HepG2 (cell line): ENCODE results near the gene DNAJC30. TPM values are rescaled to one million over a fixed set of nuclear protein-coding genes. Genes with fewer than 3 reads are reported as not detected.

Experiments used
- ATAC-seq: fragments of 200-7000 bp; cut with Tn5 transposase; 3 replicates; pipeline ENCODE4 v1.9.1; 2020; ENCODE audit warnings: mild to moderate bottlenecking, moderate library complexity
- BruUV-seq: library from RNA; stranded (reverse); fragments of 400-500 nt; replicated peaks from 2 replicates; lab custom pipeline; 2021; lab: Mats Ljungman, UMichigan
- CTCF ChIA-PET: fragments of 300-600 bp; formaldehyde crosslinking; extraction: SDS; loops from one replicate; lab custom pipeline; 2021; ENCODE audit warnings: low total read pairs, inconsistent platforms, low intra/inter-chr PET ratio; lab: Yijun Ruan, JAX
- POLR2A ChIA-PET: fragments of 350-600 bp; sonication (Branson Sonifier 250); formaldehyde crosslinking; loops from one replicate; lab custom pipeline; 2020; ENCODE audit warnings: antibody characterized with exemption, inconsistent platforms; lab: Yijun Ruan, JAX
- DNase-seq: peaks from one replicate; pipeline ENCODE4 v3.0.0-alpha.2; 2015; ENCODE audit warnings: low spot score
- FAIRE-seq: peaks from 3 replicates; lab custom pipeline; 2011; peaks lifted over from hg19 to GRCh38; lab: Jason Lieb, UNC
- H2AFZ ChIP-seq: one replicate; pipeline ENCODE4 v1.6.1; 2011; ENCODE audit warnings: low read length, inconsistent platforms
- H3K27ac ChIP-seq: fragments of 300-600 bp; 3 replicates; pipeline ENCODE4 v1.8.0; 2011; ENCODE audit warnings: mixed run types, mild to moderate bottlenecking, mixed read lengths, low read length, inconsistent platforms; ENCODE audit not compliant: insufficient read depth; ENCODE audit errors: extremely low read length
- H3K27me3 ChIP-seq, 2 experiments: fragments of 200-600 bp in 1 of 2; 2 replicates in 1 of 2; 3 replicates in 1 of 2; pipeline versions ENCODE4 v1.6.0 to v1.8.0; 2011; ENCODE audit warnings: low read length in 2 of 2, mild to moderate bottlenecking in 2 of 2, moderate library complexity in 2 of 2, inconsistent platforms in 1 of 2; ENCODE audit not compliant: insufficient read depth in 2 of 2, control insufficient read depth in 1 of 2
- H3K36me3 ChIP-seq, 2 experiments: fragments of 200-600 bp in 1 of 2; replicated peaks in 1 of 2; 2 replicates in 1 of 2; 3 replicates in 1 of 2; pipeline versions ENCODE4 v1.5.1 to v1.8.0; 2011; ENCODE audit warnings: low read length in 2 of 2, inconsistent platforms in 1 of 2; ENCODE audit not compliant: insufficient read depth in 2 of 2, control insufficient read depth in 1 of 2
- H3K4me1 ChIP-seq: 2 replicates; pipeline ENCODE4 v1.5.1; 2012; ENCODE audit warnings: low read length, inconsistent platforms; ENCODE audit not compliant: insufficient read depth
- H3K4me2 ChIP-seq: 2 replicates; pipeline ENCODE4 v1.6.0; 2011; ENCODE audit warnings: low read depth, low read length, inconsistent platforms
- H3K4me3 ChIP-seq, 3 experiments: fragments of 200-600 bp in 1 of 3; sonication (generic), shearing (Covaris generic) in 1 of 3; replicated peaks in 1 of 3; 2 replicates each; pipeline ENCODE4 v1.5.1; 2011 to 2016; ENCODE audit warnings: low read length in 3 of 3, inconsistent platforms in 2 of 3, low read depth in 2 of 3, mild to moderate bottlenecking in 2 of 3, control low read depth in 1 of 3, mixed read lengths in 1 of 3; ENCODE audit not compliant: insufficient read depth in 1 of 3
- H3K79me2 ChIP-seq: one replicate; pipeline ENCODE4 v1.6.1; 2011; ENCODE audit warnings: low read length, inconsistent platforms; ENCODE audit not compliant: insufficient read depth
- H3K9ac ChIP-seq: 2 replicates; pipeline ENCODE4 v1.6.0; 2011; ENCODE audit warnings: mild to moderate bottlenecking, low read depth, low read length, inconsistent platforms; ENCODE audit not compliant: insufficient read depth
- H3K9me3 ChIP-seq: 2 replicates; pipeline ENCODE4 v1.5.1; 2012; ENCODE audit warnings: mild to moderate bottlenecking, low read length
- H4K20me1 ChIP-seq: 2 replicates; pipeline ENCODE4 v1.6.0; 2011; ENCODE audit warnings: inconsistent platforms, mild to moderate bottlenecking, low read length, moderate library complexity; ENCODE audit not compliant: insufficient read depth
- ARHGAP35 ChIP-seq: sonication (generic); formaldehyde crosslinking; IDR thresholded peaks from 2 replicates; pipeline ENCODE4 v1.9.0; 2022; ENCODE audit warnings: mild to moderate bottlenecking, inconsistent platforms, moderate library complexity, missing genetic modification reagents, borderline replicate concordance
- BHLHE40 ChIP-seq: IDR thresholded peaks from 2 replicates; pipeline ENCODE4 v1.6.1; 2011; ENCODE audit warnings: low read length, improper control_type of control experiment
- DRAP1 ChIP-seq: IDR thresholded peaks from 2 replicates; pipeline ENCODE4 v1.6.1; 2016; ENCODE audit warnings: missing genetic modification reagents, missing compliant biosample characterization
- FOXA1 ChIP-seq, 2 experiments: fragments of 450-650 bp in 1 of 2; sonication (generic) in 1 of 2; formaldehyde crosslinking in 1 of 2; IDR thresholded peaks; 2 replicates each; pipeline versions ENCODE4 v1.4.0 to v1.6.1; 2016 to 2020; ENCODE audit warnings: missing genetic modification reagents in 1 of 2
- MAZ ChIP-seq, 2 experiments: sonication (generic) in 1 of 2; formaldehyde crosslinking in 1 of 2; IDR thresholded peaks; 2 replicates each; pipeline versions ENCODE4 v1.5.0 to v1.6.1; 2012 to 2020; ENCODE audit warnings: low read depth in 2 of 2, mild to moderate bottlenecking in 2 of 2, borderline replicate concordance in 1 of 2, improper control_type of control experiment in 1 of 2, low read length in 1 of 2, missing genetic modification reagents in 1 of 2, moderate library complexity in 1 of 2
- NFKBIZ ChIP-seq: IDR thresholded peaks from 2 replicates; pipeline ENCODE4 v1.6.1; 2018; ENCODE audit warnings: missing genetic modification reagents, missing compliant biosample characterization
- NFYC ChIP-seq: IDR thresholded peaks from 2 replicates; pipeline ENCODE4 v1.6.1; 2016; ENCODE audit warnings: missing genetic modification reagents, missing compliant biosample characterization
- PHF20 ChIP-seq: sonication (generic); formaldehyde crosslinking; IDR thresholded peaks from 2 replicates; pipeline ENCODE4 v1.5.0; 2020; ENCODE audit warnings: mild to moderate bottlenecking, missing genetic modification reagents
- RFXAP ChIP-seq: sonication (generic); formaldehyde crosslinking; IDR thresholded peaks from 2 replicates; pipeline ENCODE4 v1.4.0; 2020; ENCODE audit warnings: missing genetic modification reagents, borderline replicate concordance
- SNAI1 ChIP-seq: sonication (generic); formaldehyde crosslinking; IDR thresholded peaks from 2 replicates; pipeline ENCODE4 v1.5.0; 2020; ENCODE audit warnings: mild to moderate bottlenecking, missing genetic modification reagents, borderline replicate concordance
- SNAPC2 ChIP-seq: sonication (generic); formaldehyde crosslinking; IDR thresholded peaks from 2 replicates; pipeline ENCODE4 v1.8.1; 2022; ENCODE audit warnings: mild to moderate bottlenecking, missing genetic modification reagents
- SRY ChIP-seq: sonication (generic); formaldehyde crosslinking; IDR thresholded peaks from 2 replicates; pipeline ENCODE4 v1.8.0; 2022; ENCODE audit warnings: mild to moderate bottlenecking, missing genetic modification reagents
- ZBTB49 ChIP-seq: sonication (generic); formaldehyde crosslinking; IDR thresholded peaks from 2 replicates; pipeline ENCODE4 v1.4.0; 2020; ENCODE audit warnings: missing genetic modification reagents, borderline replicate concordance
- ZKSCAN5 ChIP-seq: sonication (generic); formaldehyde crosslinking; IDR thresholded peaks from 2 replicates; pipeline ENCODE4 v1.5.1; 2020; ENCODE audit warnings: mild to moderate bottlenecking, missing genetic modification reagents
- ZNF143 ChIP-seq: sonication (generic); formaldehyde crosslinking; IDR thresholded peaks from 2 replicates; pipeline ENCODE4 v1.4.0; 2020; ENCODE audit warnings: missing genetic modification reagents
- ZNF160 ChIP-seq: sonication (generic); formaldehyde crosslinking; IDR thresholded peaks from 2 replicates; pipeline ENCODE4 v1.8.0; 2022; ENCODE audit warnings: mild to moderate bottlenecking, inconsistent platforms, missing genetic modification reagents
- ZNF274 ChIP-seq: sonication (generic); formaldehyde crosslinking; IDR thresholded peaks from 2 replicates; pipeline ENCODE4 v1.5.1; 2020; ENCODE audit warnings: mild to moderate bottlenecking, missing genetic modification reagents
- ZNF331 ChIP-seq: sonication (generic); formaldehyde crosslinking; IDR thresholded peaks from 2 replicates; pipeline ENCODE4 v1.4.0; 2020; ENCODE audit warnings: missing genetic modification reagents
- WGBS: methylation state at CpG from one replicate; pipeline ENCODE4 v1.1.6; 2017; ENCODE audit warnings: low lambda C conversion rate; 5-methylcytosine and 5-hydroxymethylcytosine counted together
- in situ Hi-C: cut with HindIII; loops from 2 replicates; pipeline ENCODE4 v1.10.0; 2017; ENCODE audit warnings: low pct_unique_long_range_greater_than_20kb; ENCODE audit not compliant: extremely low pct_ligation_motif_present
- intact Hi-C: fragments of 100-400 bp; cut with micrococcal nuclease; formaldehyde crosslinking; loops from one replicate; pipeline ENCODE4 v1.10.0; 2022; ENCODE audit not compliant: unreplicated experiment
- polyA plus RNA-seq, 8 experiments: library from polyadenylated mRNA; depleted of rRNA in 3 of 8; stranded (reverse) in 7 of 8; unstranded in 1 of 8; fragments of >200 nt; fragmentation: Illumina TruSeq in 4 of 8; extraction: Trizol in 4 of 8; gene quantifications; 2 replicates each; pipeline versions ENCODE4 v1.2.1 to v1.2.3, GENCODE V29; 2011 to 2016; ENCODE audit warnings: low read depth in 4 of 8, missing spikeins in 1 of 8, mixed read lengths in 1 of 8; ENCODE audit not compliant: insufficient read depth in 1 of 8
- total RNA-seq, 5 experiments: library from RNA; depleted of rRNA; stranded (reverse); fragments of >200 nt; fragmentation: Illumina TruSeq; extraction: Trizol; gene quantifications; 2 replicates each; pipeline ENCODE4 v1.2.3, GENCODE V29; 2016; ENCODE audit warnings: low read depth in 1 of 5
- TF ChIP-seq, protein P1 (sequence below): sonication (generic); formaldehyde crosslinking; IDR thresholded peaks from 2 replicates; pipeline ENCODE4 v1.8.0; 2022; ENCODE audit warnings: mild to moderate bottlenecking, missing genetic modification reagents, borderline replicate concordance
- TF ChIP-seq, protein P2 (sequence below): fragments of 450-650 bp; IDR thresholded peaks from 2 replicates; pipeline ENCODE4 v1.6.1; 2016

The DNAJC30 gene
- total and polyA plus RNA-seq, 2 of the 13 experiments (the other 11 are each of a cell fraction or from before 2014, with no cell fraction given) = 3.3 to 3.8 TPM

DNA sequence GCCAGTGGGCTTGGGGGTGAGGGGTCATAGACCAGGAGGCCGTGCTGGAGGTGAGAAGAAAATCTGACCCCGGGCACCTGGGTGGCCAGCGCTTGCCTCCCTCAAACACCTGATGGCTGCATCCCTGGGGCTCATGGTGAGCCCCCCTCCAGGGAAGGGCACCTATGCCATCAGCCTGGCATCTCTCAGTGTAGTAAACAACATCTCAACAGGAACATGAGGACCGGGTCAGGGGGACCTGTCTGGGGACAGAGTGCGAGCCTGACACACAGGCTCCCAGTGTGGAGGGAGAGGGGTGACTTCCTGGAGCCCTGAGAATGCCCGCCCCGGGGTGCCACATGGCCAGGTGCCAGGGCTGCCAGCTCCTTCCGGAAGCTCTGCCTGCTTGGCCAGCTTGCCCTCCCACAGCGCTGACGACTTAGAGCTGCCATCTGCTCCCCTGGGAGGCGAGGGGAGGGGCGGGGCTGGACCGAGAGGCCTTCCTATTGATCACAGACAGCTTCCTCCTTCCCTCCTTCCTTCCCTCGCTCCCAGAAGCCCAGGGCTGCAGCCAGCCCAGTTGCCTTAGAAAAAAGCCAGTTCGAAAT lies 23.9 kb upstream of the DNAJC30 start:
- no peaks in the 10 kb centered on the region for H3K27me3 ChIP-seq
- H3K79me2 ChIP-seq = no peaks in the 10 kb centered on the region
- no peak overlapping the region for H3K9ac ChIP-seq
- DNase-seq (no peak), FAIRE-seq (no peak), ATAC-seq (no peak)
- peaks cover 0 to 7% of the 10 kb centered on the region in 2 experiments; a peak in 2 of 5 replicates for H3K36me3 ChIP-seq
- no peaks in the 10 kb centered on the region for H3K9me3 ChIP-seq
- TF ChIP-seq, protein P1, sequence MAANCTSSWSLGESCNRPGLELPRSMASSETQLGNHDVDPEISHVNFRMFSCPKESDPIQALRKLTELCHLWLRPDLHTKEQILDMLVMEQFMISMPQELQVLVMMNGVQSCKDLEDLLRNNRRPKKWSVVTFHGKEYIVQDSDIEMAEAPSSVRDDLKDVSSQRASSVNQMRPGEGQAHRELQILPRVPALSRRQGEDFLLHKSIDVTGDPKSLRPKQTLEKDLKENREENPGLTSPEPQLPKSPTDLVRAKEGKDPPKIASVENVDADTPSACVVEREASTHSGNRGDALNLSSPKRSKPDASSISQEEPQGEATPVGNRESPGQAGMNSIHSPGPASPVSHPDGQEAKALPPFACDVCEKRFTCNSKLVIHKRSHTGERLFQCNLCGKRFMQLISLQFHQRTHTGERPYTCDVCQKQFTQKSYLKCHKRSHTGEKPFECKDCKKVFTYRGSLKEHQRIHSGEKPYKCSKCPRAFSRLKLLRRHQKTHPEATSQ = no peak
- no peak for TF ChIP-seq ZBTB49 (CRISPR knock-in tag)
- no peak for TF ChIP-seq ARHGAP35
- no peak for TF ChIP-seq ZNF274 (CRISPR knock-in tag)
- TF ChIP-seq ZKSCAN5 = no peak
- TF ChIP-seq ZNF143 (CRISPR knock-in tag) = no peak
- TF ChIP-seq ZNF331 (CRISPR knock-in tag) = no peak
- no peak for TF ChIP-seq SNAPC2 (CRISPR knock-in tag)
- TF ChIP-seq MAZ (IDR thresholded peaks at IDR 0.05; ENCODE audit: borderline replicate concordance, low read depth, low read length) = no peak
- TF ChIP-seq MAZ (CRISPR knock-in tag; IDR thresholded peaks at IDR 0.05; ENCODE audit: low read depth) = no peak
- no peak for TF ChIP-seq SRY (CRISPR knock-in tag)
- no peak for TF ChIP-seq SNAI1 (CRISPR knock-in tag)
- TF ChIP-seq BHLHE40 = no peak
- TF ChIP-seq NFKBIZ (CRISPR knock-in tag) = no peak
- no peak for TF ChIP-seq NFYC (CRISPR knock-in tag)
- TF ChIP-seq DRAP1 (CRISPR knock-in tag) = no peak
- no peak for TF ChIP-seq FOXA1 (IDR thresholded peaks at IDR 0.05)
- TF ChIP-seq FOXA1 (CRISPR knock-in tag; IDR thresholded peaks at IDR 0.05) = no peak
- TF ChIP-seq ZNF160 (CRISPR knock-in tag) = no peak
- TF ChIP-seq, protein P2, sequence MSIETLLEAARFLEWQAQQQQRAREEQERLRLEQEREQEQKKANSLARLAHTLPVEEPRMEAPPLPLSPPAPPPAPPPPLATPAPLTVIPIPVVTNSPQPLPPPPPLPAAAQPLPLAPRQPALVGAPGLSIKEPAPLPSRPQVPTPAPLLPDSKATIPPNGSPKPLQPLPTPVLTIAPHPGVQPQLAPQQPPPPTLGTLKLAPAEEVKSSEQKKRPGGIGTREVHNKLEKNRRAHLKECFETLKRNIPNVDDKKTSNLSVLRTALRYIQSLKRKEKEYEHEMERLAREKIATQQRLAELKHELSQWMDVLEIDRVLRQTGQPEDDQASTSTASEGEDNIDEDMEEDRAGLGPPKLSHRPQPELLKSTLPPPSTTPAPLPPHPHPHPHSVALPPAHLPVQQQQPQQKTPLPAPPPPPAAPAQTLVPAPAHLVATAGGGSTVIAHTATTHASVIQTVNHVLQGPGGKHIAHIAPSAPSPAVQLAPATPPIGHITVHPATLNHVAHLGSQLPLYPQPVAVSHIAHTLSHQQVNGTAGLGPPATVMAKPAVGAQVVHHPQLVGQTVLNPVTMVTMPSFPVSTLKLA = no peak
- TF ChIP-seq PHF20 = no peak
- no peak for TF ChIP-seq RFXAP (CRISPR knock-in tag)
- ChIA-PET CTCF (no interaction called here), POLR2A (no interaction called here)
- H3K4me1 ChIP-seq = no peaks in the 10 kb centered on the region
- in situ Hi-C loops (no loop called here), intact Hi-C loops (no loop called here)
- no peak overlapping the region for H3K4me3 ChIP-seq
- H2AFZ ChIP-seq = no peak overlapping the region
- no TSS peak for BruUV-seq
- 92% methylated on average over 10 of the region's 15 CpGs for WGBS
- no peak overlapping the region for H3K4me2 ChIP-seq
- H3K27ac ChIP-seq = no peak overlapping the region
- no peaks in the 10 kb centered on the region for H4K20me1 ChIP-seq
